Effector memory CD8-positive, alpha-beta T cell (primary cell): ENCODE data around the gene TAMM41.
A peak's percentile ranks its signal among the peaks of the same experiment; 100 is the strongest.
"Not testable (repeated sequence)": the region's sequence is repeated elsewhere in the genome, so short reads cannot be mapped to it uniquely, and the experiment has no call there.

Source experiments
- ATAC-seq: fragments of 150-1000 bp; cut with Tn5 transposase; replicated peaks from 2 replicates; pipeline ENCODE4 v1.10.0; 2021; ENCODE audit warnings: mild to moderate bottlenecking, moderate library complexity
- DNase-seq, 3 experiments: peaks; one replicate each; pipeline ENCODE4 v3.0.0; 2021
- H3K27ac Mint-ChIP-seq, 2 donors: one replicate each; pipeline ENCODE4 v1.8.0; 2022; ENCODE audit warnings: mild to moderate bottlenecking in 2 of 2, mixed read lengths in 2 of 2, moderate library complexity in 2 of 2
- H3K27me3 Mint-ChIP-seq, 2 donors: one replicate each; pipeline ENCODE4 v1.8.0; 2022; ENCODE audit warnings: mixed read lengths in 2 of 2
- H3K36me3 Mint-ChIP-seq: one replicate; pipeline ENCODE4 v1.8.0; 2022; ENCODE audit warnings: mild to moderate bottlenecking, moderate library complexity, mixed read lengths; ENCODE audit not compliant: insufficient read depth
- H3K4me1 Mint-ChIP-seq, 2 donors: one replicate each; pipeline ENCODE4 v1.8.0; 2022; ENCODE audit warnings: low read depth in 2 of 2, mixed read lengths in 2 of 2
- H3K4me3 Mint-ChIP-seq, 2 donors: one replicate each; pipeline ENCODE4 v1.8.0; 2022; ENCODE audit warnings: mild to moderate bottlenecking in 2 of 2, mixed read lengths in 2 of 2, moderate library complexity in 2 of 2
- H3K9me3 Mint-ChIP-seq, 2 donors: one replicate each; pipeline ENCODE4 v1.8.0; 2022; ENCODE audit warnings: mixed read lengths in 2 of 2

Gene TAMM41

DNA sequence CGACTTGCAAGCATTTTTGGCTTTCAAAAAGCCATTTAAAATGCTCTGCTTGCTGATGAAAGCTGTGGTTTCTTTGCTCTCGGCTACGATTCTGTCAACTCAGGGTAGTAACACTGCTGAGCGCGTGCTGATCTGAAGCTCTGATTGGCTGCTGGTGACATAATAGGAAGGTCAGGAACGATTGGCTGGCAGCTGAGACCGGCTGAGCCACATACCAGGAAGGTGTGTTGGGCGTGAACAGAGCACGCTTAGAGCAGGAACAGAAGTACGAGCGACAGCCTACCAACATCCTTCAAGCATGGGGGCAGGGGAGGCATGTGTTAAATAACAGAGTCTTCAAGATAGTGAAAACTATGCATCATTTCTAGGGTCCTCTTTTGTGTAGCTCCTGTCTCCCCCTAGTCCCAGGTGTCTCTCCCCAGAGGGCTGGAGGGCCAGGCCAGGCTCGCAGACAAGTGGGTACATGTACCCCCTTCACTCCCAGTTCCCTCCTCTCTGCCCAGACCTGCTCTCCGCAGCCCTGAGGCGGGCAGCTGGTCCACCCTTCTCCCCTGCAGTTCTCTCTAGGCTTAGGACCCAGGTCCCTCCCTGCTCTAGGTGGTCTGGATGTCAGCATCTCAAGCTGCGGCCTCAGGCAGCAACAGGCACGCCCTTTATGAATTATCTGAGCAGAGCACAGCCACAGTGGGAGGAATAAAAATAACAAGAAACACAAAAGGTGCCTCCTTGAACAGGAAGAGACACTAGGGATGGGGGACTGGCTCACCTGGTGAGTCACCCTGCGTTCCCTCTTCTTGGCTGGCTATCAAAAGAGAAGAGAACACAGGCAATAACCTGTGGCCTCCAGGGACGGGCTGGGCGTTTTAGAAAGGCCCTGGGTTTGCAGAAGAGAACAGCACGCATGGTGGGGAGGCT lies 76.0 kb downstream of the TAMM41 start:
- no peaks in the 10 kb centered on the region for H3K27me3 Mint-ChIP-seq
- ATAC-seq (peak; percentile 100), DNase-seq (peak; percentile 71 to 72 (median 71))
- H3K4me3 Mint-ChIP-seq = peak overlapping the region; percentile 42 to 45
- H3K36me3 Mint-ChIP-seq = no peaks in the 10 kb centered on the region
- H3K27ac Mint-ChIP-seq = peak overlapping the region; percentile 76 to 88
- H3K4me1 Mint-ChIP-seq = peaks cover 15% of the 10 kb centered on the region in 2 donors
- no peaks in the 10 kb centered on the region for H3K9me3 Mint-ChIP-seq

DNA sequence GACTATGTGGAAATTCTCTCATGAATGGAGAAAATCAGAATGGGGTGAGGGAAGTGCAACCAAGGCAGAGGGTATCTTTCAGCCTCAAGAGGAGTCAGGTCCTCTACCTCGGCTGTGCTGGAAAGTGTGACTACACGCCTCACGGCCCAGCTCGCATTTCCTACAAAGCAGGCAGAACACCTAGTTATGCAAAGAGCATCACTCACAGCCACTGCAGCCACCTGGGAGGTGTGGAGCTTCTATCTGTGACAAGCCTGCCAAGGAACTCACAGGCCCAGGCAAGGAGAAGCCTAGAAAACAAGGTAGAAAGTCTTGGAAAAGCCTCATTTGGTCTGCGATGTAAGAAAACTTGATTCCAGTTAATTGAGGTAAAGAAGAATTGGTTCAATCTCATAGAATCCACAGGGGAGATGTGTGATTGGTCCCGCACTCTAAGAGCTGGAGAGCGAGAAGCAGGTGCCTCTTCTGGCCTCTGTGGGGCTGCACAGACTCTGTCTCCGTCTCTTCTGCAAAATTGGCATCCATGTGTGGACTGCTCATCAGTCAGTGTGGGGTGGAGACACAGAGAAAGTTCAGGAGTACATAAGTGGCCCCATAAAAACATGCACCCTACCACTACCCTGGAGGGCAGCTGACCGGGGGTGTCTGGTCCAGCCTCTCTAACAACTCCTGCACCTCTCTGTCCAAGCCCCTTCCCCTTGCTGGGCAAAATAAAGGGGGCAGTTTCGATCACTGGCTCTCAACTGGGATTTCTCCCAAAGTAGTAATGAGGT lies 76.8 kb downstream of the TAMM41 start:
- H3K4me3 Mint-ChIP-seq = peak overlapping the region; percentile 42 to 45
- H3K4me1 Mint-ChIP-seq = peaks cover 19 to 20% of the 10 kb centered on the region in 2 donors
- DNase-seq = no peak
- peak overlapping the region; percentile 76 to 88 for H3K27ac Mint-ChIP-seq
- no peaks in the 10 kb centered on the region for H3K36me3 Mint-ChIP-seq
- ATAC-seq = no peak
- H3K9me3 Mint-ChIP-seq = no peaks in the 10 kb centered on the region
- no peaks in the 10 kb centered on the region for H3K27me3 Mint-ChIP-seq

DNA sequence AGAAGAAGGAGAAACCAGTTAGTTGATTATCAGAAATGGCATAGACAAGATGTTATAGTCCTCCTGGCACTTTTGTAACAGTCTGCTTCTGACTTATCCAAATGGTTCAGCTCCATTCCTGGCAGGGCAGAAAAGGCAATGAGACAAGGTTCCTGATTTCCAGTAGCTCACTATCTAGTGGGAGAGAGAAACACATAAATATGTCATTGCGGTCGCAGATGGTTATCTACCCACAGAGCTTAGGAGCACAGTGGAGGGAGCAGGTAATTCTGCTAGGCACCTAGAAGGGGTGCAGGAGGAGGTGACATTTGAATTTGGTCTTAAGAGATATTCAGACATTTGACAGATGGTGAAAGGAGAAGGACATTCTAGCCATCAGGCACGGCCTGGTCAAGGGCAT lies 78.1 kb downstream of the TAMM41 start:
- H3K4me1 Mint-ChIP-seq = peaks cover 19 to 21% of the 10 kb centered on the region in 2 donors
- no peaks in the 10 kb centered on the region for H3K36me3 Mint-ChIP-seq
- H3K27ac Mint-ChIP-seq = peak overlapping the region in 1 of 2 donors; percentile 47
- H3K27me3 Mint-ChIP-seq = no peaks in the 10 kb centered on the region
- DNase-seq (no peak), ATAC-seq (no peak)
- no peak overlapping the region for H3K4me3 Mint-ChIP-seq
- no peaks in the 10 kb centered on the region for H3K9me3 Mint-ChIP-seq

- peak; percentile 50 for ATAC-seq
- H3K4me3 Mint-ChIP-seq = no peak overlapping the region
These were observed 81.7 kb downstream of the TAMM41 start for GRCh38 chr3:11764931-11765363.

DNA sequence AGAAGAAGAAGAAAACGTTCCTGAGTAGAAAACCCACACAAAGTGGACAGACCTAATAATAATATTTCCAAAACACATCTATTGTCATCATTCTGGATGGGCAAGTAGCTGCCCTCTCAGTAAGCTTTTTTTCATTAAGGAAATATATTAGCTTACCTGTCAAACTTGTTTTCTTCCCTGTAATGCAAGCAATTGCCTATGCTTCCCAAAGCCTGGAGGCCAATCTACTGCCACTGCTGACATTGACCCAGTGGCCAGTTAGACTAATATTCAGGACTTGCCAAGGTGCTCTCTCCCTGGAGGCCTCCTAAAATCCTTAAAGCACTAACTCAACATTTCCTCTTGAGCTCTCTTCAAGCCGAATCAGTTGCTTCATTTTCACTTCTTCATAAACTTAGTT lies 86.7 kb downstream of the TAMM41 start:
- Mint-ChIP-seq H3K27me3 (peaks cover 0 to 8% of the 10 kb centered on the region in 2 donors), H3K4me1 (peaks cover 1 to 2% of the 10 kb centered on the region in 2 donors), H3K27ac (no peak overlapping the region), H3K4me3 (no peak overlapping the region), H3K36me3 (no peaks in the 10 kb centered on the region), H3K9me3 (no peaks in the 10 kb centered on the region)
- ATAC-seq = no peak
- no peak for DNase-seq

More at GRCh38 chr3:11764931-11765363, 81.7 kb downstream of the TAMM41 start:
- H3K9me3 Mint-ChIP-seq = no peaks in the 10 kb centered on the region
- H3K4me1 Mint-ChIP-seq = peaks cover 6 to 8% of the 10 kb centered on the region in 2 donors
- H3K36me3 Mint-ChIP-seq = no peaks in the 10 kb centered on the region
- no peaks in the 10 kb centered on the region for H3K27me3 Mint-ChIP-seq
- peak overlapping the region in 1 of 2 donors; percentile 55 for H3K27ac Mint-ChIP-seq
- no peak for DNase-seq

DNA sequence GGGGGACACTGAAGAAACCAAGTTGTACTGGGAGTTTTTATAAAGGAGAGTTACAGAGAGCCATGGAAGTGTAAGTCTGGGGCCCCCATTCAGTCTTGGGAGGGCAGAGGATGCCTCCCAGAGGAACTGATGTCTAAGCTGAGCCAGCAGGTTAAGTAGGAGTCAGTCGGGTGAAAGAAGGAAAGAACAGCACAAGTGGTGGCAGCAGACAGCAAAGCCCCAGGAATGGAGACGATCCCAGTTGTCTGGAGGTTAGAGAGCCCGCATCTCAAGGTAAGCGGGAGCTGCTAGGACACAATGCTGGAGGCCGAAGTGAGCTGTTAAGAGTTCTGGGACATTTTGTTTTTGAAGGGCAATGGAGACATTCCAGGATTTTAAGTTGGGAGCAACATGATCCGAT lies 88.8 kb downstream of the TAMM41 start:
- Mint-ChIP-seq H3K9me3 (no peaks in the 10 kb centered on the region), H3K36me3 (no peaks in the 10 kb centered on the region), H3K4me1 (no peaks in the 10 kb centered on the region)

GRCh38 chr3:11757441-11757875 lies 89.2 kb downstream of the TAMM41 start:
- no peaks in the 10 kb centered on the region for H3K9me3 Mint-ChIP-seq
- H3K27ac Mint-ChIP-seq = no peak overlapping the region
- no peak overlapping the region for H3K4me3 Mint-ChIP-seq
- H3K27me3 Mint-ChIP-seq = peaks cover 0 to 8% of the 10 kb centered on the region in 2 donors
- H3K36me3 Mint-ChIP-seq = no peaks in the 10 kb centered on the region
- no peaks in the 10 kb centered on the region for H3K4me1 Mint-ChIP-seq
- ATAC-seq (no peak), DNase-seq (no peak)

More for the DNA sequence above, 88.8 kb downstream of the TAMM41 start:
- Mint-ChIP-seq H3K27me3 (peaks cover 0 to 8% of the 10 kb centered on the region in 2 donors), H3K4me3 (no peak overlapping the region), H3K27ac (no peak overlapping the region)
- no peak for ATAC-seq
- DNase-seq = no peak

- H3K4me3 Mint-ChIP-seq = no peak overlapping the region
- DNase-seq (no peak), ATAC-seq (no peak)
- H3K4me1 Mint-ChIP-seq = no peaks in the 10 kb centered on the region
- H3K27ac Mint-ChIP-seq = no peak overlapping the region
- no peaks in the 10 kb centered on the region for H3K9me3 Mint-ChIP-seq
- peaks cover 0 to 17% of the 10 kb centered on the region in 2 donors for H3K27me3 Mint-ChIP-seq
- no peaks in the 10 kb centered on the region for H3K36me3 Mint-ChIP-seq
These were observed 91.4 kb downstream of the TAMM41 start for GRCh38 chr3:11755276-11755675.

DNA sequence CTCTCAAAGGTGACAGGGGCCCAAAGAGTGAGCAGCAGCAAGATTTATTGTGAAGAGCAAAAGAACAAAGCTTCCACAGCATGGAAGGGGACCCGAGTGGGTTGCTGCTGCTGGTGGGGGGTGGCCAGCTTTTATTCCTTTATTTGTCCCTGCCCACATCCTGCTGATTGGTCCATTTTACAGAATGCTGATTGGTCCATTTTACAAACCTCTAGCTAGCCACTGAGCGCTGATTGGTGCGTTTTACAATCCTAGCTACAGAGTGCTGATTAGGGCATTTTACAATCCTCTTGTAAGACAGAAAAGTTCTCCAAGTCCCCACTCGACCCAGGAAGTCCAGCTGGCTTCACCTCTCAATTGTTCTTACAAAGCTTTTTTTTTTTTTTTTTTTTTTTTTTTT lies 94.4 kb downstream of the TAMM41 start:
- H3K36me3 Mint-ChIP-seq, H3K4me3 Mint-ChIP-seq, H3K9me3 Mint-ChIP-seq: not testable (repeated sequence)

DNA sequence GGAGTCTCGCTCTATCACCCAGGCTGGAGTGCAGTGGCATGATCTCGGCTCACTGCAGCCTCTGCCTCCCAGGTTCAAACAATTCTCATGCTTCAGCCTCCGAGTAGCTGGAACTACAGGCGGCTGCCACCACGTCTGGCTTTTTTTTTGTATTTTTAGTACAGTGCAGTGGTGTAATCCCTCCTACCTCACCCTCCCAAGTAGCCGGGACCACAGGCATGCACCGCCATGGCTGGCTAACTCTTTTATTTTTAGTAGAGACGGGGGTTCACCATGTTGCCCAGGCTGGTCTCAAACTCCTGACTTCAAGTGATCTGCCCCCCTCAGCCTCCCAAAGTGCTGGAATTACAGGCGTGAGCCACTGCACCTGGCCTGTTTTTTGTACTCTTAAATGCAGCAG lies 98.4 kb downstream of the TAMM41 start:
- not testable (repeated sequence) for DNase-seq, H3K4me1 Mint-ChIP-seq, H3K36me3 Mint-ChIP-seq, H3K9me3 Mint-ChIP-seq, H3K4me3 Mint-ChIP-seq, ATAC-seq
- peaks cover 0 to 26% of the 10 kb centered on the region in 2 donors for H3K27me3 Mint-ChIP-seq
- H3K27ac Mint-ChIP-seq = peak overlapping the region in 1 of 2 donors; percentile 28

More for the DNA sequence above, 94.4 kb downstream of the TAMM41 start:
- peaks cover 0 to 35% of the 10 kb centered on the region in 2 donors for H3K27me3 Mint-ChIP-seq
- not testable (repeated sequence) for H3K4me1 Mint-ChIP-seq, ATAC-seq, H3K27ac Mint-ChIP-seq, DNase-seq
